Measurements from ENCODE around the gene HOXB7.

The HOXB7 gene

DNA sequence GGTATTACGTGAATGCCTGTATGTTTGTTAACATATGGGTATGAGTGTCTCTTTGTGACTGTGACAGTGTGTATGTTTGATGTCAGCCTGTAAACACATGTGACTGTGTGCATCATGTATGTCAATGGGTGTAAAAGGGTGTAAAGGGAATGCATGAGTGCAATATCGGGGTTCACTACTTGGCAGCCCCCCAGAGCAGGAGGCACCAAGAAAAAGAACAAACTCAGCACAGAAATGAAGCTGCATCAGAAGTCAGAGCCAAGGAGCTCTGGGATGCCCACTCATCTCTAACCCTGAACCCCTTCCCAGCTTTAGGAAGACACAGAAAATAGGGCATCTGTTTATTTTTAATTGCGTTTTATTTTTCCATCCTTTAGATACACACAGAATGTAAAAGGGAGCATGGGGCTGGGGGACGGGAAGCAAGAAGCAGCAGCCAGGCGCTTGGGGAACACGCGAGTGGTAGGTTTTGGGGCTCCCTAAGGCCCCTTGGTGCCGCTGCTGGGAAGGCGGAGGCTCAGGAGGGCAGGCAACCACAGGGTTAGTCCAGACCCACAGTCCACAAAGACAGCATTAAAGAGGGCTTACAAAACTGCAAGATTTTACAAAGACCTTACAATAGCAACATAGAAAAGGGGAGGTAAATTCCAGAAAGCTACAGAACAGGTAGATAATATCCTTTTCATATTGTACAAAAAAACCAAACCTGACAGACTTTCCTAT is 3.8 kb downstream of the HOXB7 start:
- H3K27ac ChIP-seq = no peak overlapping the region
- TF ChIP-seq, protein P1, sequence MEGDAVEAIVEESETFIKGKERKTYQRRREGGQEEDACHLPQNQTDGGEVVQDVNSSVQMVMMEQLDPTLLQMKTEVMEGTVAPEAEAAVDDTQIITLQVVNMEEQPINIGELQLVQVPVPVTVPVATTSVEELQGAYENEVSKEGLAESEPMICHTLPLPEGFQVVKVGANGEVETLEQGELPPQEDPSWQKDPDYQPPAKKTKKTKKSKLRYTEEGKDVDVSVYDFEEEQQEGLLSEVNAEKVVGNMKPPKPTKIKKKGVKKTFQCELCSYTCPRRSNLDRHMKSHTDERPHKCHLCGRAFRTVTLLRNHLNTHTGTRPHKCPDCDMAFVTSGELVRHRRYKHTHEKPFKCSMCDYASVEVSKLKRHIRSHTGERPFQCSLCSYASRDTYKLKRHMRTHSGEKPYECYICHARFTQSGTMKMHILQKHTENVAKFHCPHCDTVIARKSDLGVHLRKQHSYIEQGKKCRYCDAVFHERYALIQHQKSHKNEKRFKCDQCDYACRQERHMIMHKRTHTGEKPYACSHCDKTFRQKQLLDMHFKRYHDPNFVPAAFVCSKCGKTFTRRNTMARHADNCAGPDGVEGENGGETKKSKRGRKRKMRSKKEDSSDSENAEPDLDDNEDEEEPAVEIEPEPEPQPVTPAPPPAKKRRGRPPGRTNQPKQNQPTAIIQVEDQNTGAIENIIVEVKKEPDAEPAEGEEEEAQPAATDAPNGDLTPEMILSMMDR (IDR thresholded peaks at IDR 0.05; ENCODE audit: low read depth, low read length, missing control alignments) = no peak
- H3K27me3 ChIP-seq (replicated peaks) = peaks cover 95% of the 10 kb centered on the region
- H3K36me3 ChIP-seq (replicated peaks) = no peaks in the 10 kb centered on the region
- no peak overlapping the region for H3K4me3 ChIP-seq (ENCODE audit: low read depth, low read length)
- in situ Hi-C loops (cut with HindIII; ENCODE audit: low pct_ligation_motif_present, low sequenced_read_pairs) = no loop called here
- no peak for DNase-seq

DNA sequence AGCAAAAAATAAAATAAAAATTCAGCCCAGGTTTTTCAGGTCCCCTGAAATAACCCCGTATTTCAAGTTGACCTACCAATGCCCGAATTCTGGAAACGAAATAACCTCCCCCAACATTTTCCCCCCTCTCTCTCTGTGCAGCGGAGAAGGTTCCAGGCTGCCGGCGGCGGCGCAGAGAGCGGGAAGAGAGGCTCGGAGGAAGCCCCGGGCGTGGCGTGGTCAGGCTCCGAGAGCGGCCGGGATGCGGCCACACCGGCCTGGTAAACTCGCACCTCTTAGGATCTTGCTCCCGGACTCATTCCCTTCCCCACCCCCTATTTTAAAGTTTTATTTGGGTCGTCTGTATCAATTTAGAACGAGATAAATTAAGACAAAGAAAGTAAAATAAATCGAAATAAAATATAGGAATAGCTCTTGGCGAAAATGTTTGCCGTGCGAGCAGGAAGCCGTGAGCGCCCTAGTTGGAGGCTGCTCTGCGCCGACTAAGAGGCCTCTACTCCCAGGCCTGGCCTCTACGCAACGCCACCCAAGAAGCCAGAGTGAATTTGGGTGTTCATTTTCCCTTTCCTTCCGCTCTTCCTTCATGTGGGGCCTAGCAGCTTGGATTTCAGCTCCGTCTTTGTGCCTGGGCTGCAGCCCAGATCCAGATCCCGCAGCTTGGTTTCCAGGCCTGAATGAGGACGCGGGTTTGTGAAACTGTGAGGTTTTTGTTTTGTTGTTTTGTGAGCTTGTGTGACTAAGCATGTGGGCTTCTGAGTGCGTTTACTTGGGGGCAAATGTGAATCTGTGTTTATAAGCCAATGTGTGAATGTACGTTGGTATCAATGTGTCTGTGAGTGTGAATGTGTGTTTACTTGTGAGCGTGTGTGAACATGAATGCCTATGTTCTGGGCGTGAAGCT is 4.6 kb downstream of the HOXB7 start:
- Histone ChIP-seq H3K27ac (no peak overlapping the region), H3K27me3 (replicated peaks) (peaks cover 97% of the 10 kb centered on the region), H3K4me3 (ENCODE audit: low read depth, low read length) (no peak overlapping the region), H3K36me3 (replicated peaks) (no peaks in the 10 kb centered on the region)
- DNase-seq = no peak
- TF ChIP-seq, protein P1 (IDR thresholded peaks at IDR 0.05; ENCODE audit: low read depth, low read length, missing control alignments) = no peak
- in situ Hi-C loops (cut with HindIII; ENCODE audit: low pct_ligation_motif_present, low sequenced_read_pairs) = no loop called here

DNA sequence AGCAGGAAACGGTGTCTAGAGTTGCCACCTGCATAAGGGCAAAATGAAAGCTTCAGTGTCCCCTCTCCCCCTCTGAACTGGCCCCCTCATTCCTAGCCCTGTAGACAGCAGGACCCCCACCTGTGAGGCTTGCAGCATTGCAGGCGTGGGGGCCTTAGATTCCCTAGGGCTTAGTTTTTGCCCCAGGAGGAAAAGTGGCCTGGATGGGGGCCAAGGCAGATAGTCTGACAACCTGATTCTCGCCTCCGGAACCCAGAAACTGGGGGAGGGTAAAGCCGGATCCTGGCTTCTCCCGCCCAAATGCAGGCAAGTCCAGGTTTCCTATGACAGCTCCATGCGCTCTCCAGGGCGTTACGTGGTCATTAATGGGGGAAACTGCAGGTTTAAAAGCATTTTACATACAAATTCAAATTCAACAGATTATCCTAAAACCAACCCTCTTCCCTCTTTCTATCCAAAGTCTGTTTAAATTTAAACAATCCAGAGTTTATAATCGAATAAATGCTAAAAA is 5.4 kb downstream of the HOXB7 start:
- in situ Hi-C loops (cut with HindIII; ENCODE audit: low pct_ligation_motif_present, low sequenced_read_pairs) = no loop called here
- no peak overlapping the region for H3K27ac ChIP-seq
- no peaks in the 10 kb centered on the region for H3K36me3 ChIP-seq (replicated peaks)
- TF ChIP-seq, protein P1 (IDR thresholded peaks at IDR 0.05; ENCODE audit: low read depth, low read length, missing control alignments) = no peak
- no peak overlapping the region for H3K4me3 ChIP-seq (ENCODE audit: low read depth, low read length)
- DNase-seq = no peak
- peaks cover 97% of the 10 kb centered on the region for H3K27me3 ChIP-seq (replicated peaks)

DNA sequence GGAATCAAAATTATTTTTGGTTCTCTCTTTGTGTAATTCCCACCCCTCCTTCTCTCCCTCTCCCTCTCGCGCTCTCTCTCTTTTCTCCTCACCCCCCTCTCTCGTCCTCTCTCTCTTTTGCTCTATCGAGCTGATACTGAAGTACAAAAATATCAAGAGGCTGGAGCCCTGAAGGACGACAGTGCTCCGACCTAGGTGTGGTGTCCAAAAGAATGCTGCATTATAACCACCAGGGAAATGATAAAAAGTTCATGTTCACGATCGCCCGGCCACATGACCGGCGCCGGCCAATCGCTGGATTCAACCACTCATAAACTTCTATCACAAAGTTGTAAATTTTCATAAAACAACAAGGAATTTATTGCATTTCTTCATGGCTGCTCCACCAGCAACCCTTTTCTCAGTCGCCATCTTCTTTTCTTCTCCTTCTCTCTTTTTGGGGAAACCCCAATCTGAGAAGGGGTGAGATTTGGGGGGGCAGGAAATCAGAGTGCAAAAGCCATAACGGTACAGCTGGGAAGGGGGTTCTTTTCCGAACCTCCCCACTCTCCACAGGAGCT is 6.0 kb downstream of the HOXB7 start, which contains the start of gene HOXB6:
Gene HOXB6, minus strand, starts transcription at position 217 of the 560 bp plus-strand sequence. CDS start 6,836 bp downstream, outside the sequence.
- Histone ChIP-seq H3K4me3 (ENCODE audit: low read depth, low read length) (peak within 1 kb of the TSS; percentile 47), H3K27ac (no peak within 1 kb of the TSS), H3K36me3 (replicated peaks) (no peaks in the 10 kb centered on the region), H3K27me3 (replicated peaks) (peaks cover 97% of the 10 kb centered on the region)
- in situ Hi-C loops (cut with HindIII; ENCODE audit: low pct_ligation_motif_present, low sequenced_read_pairs) = no loop called here
- no peak for DNase-seq
- TF ChIP-seq, protein P1 (IDR thresholded peaks at IDR 0.05; ENCODE audit: low read depth, low read length, missing control alignments) = no peak

DNA sequence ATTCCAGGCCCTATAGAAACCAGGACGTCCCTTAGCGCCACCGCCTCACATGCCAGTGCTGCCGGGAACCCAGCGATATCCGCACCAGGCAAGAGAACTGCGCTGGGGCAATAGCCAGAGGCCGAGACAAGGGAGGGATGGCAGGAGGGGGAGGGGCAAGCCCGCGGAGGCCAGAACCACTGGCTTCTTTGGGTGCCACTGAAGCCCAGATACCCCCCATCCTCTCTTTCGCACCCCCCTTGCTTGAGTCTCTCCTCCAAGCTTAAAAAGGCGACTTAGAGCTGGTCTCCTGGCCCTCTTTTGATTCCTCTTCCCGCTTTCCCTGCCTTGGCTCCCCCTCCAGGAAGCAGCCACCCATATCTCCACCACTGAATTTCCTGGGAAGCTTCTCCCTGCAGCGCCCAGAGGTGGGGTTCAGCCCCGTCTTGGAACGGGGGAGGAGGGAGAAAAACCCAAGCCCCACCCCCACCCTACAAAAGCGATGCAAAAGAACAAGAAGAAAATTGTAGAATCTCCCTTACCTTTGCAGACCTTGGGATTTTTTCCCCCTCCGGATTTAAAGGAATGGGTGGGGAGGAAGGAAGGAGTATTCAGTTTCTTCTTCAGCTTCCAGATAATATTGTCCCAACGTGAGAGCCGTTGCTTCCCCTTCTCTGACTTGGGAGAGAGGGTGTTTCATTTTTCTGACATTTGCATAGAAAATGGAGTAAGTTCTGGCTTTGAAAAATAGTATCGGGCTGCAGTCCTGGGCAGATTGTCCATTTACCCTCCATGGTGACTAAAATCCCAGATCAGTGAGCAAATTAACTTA is 6.7 kb downstream of the HOXB7 start:
- Histone ChIP-seq H3K27ac (no peak overlapping the region), H3K27me3 (replicated peaks) (peaks cover 97% of the 10 kb centered on the region), H3K4me3 (ENCODE audit: low read depth, low read length) (peak overlapping the region; percentile 47), H3K36me3 (replicated peaks) (no peaks in the 10 kb centered on the region)
- in situ Hi-C loops (cut with HindIII; ENCODE audit: low pct_ligation_motif_present, low sequenced_read_pairs) = no loop called here
- TF ChIP-seq, protein P1 (IDR thresholded peaks at IDR 0.05; ENCODE audit: low read depth, low read length, missing control alignments) = no peak
- no peak for DNase-seq
